ENCODE measurements around the gene SLX9.

DNA sequence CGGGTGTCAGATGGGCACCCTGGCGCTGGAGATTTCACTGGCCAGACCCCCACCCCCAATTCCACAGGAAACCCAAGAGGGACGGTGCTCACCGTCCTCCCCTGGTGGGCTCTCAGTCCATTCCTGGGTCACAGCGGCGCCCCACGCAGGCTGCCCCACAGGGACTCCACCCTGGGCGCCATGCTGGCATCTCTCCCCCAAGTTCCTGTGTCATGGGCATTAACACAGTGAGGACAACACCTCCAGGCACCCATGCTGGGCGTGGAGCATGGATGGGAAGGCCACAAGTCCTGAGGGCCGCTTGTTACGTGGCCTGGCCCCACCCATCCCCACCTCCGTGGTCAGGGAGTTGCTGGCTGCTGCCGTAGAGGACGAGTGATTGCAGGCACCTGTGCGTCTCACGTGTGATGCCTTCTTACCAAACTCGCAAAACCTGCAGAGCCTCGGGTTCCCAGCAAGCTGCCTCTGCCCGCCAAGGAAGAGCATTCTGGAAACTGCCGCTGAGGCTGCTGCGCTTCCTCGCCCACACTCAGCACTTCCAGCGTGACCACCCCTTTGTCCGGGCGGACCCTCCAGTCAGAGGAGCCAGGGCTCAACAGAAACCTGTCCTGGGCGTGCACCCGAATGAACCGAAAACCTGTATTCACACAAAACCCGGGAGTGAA, 60.3 kb downstream of the SLX9 start:
- TF ChIP-seq, protein P1, sequence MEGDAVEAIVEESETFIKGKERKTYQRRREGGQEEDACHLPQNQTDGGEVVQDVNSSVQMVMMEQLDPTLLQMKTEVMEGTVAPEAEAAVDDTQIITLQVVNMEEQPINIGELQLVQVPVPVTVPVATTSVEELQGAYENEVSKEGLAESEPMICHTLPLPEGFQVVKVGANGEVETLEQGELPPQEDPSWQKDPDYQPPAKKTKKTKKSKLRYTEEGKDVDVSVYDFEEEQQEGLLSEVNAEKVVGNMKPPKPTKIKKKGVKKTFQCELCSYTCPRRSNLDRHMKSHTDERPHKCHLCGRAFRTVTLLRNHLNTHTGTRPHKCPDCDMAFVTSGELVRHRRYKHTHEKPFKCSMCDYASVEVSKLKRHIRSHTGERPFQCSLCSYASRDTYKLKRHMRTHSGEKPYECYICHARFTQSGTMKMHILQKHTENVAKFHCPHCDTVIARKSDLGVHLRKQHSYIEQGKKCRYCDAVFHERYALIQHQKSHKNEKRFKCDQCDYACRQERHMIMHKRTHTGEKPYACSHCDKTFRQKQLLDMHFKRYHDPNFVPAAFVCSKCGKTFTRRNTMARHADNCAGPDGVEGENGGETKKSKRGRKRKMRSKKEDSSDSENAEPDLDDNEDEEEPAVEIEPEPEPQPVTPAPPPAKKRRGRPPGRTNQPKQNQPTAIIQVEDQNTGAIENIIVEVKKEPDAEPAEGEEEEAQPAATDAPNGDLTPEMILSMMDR (IDR thresholded peaks at IDR 0.05; ENCODE audit: borderline replicate concordance, extremely low read depth, low read length, poor library complexity, severe bottlenecking) = no peak
- TF ChIP-seq EZH2 (IDR thresholded peaks at IDR 0.05; ENCODE audit: borderline replicate concordance, low read depth, low read length, severe bottlenecking) = no peak

Measured in DND-41 (cell line).